Loucy (cell line): ENCODE measurements around the gene TTC29.

Source experiments
- H2AFZ ChIP-seq: fragments of 200-600 bp; sonication (generic); 2 replicates; pipeline ENCODE4 v1.6.0; 2016; ENCODE audit warnings: antibody characterized with exemption, mild to moderate bottlenecking, low read length, moderate library complexity
- H3F3A ChIP-seq: fragments of 200-600 bp; 2 replicates; pipeline ENCODE4 v1.6.0; 2016; ENCODE audit warnings: antibody characterized with exemption, low read depth, mild to moderate bottlenecking
- H3K27me3 ChIP-seq: fragments of 200-600 bp; sonication (generic); 2 replicates; pipeline ENCODE4 v1.6.1; 2014; ENCODE audit warnings: low read length, mild to moderate bottlenecking; ENCODE audit not compliant: insufficient read depth, poor library complexity, severe bottlenecking
- H3K36me3 ChIP-seq: fragments of 200-600 bp; sonication (generic); 2 replicates; pipeline ENCODE4 v1.6.1; 2016; ENCODE audit warnings: low read length; ENCODE audit not compliant: insufficient read depth
- H3K4me1 ChIP-seq: fragments of 200-600 bp; sonication (generic); 2 replicates; pipeline ENCODE4 v1.5.1; 2014; ENCODE audit warnings: low read length, mild to moderate bottlenecking; ENCODE audit not compliant: insufficient read depth, poor library complexity, severe bottlenecking
- H3K4me2 ChIP-seq: fragments of 200-600 bp; sonication (generic); 2 replicates; pipeline ENCODE4 v1.6.0; 2014; ENCODE audit warnings: antibody characterized with exemption, low read length, low read depth, mild to moderate bottlenecking; ENCODE audit not compliant: poor library complexity, severe bottlenecking
- H3K4me3 ChIP-seq: fragments of 200-600 bp; sonication (generic); 2 replicates; pipeline ENCODE4 v1.5.1; 2014; ENCODE audit warnings: low read length, mild to moderate bottlenecking, mixed read lengths; ENCODE audit not compliant: poor library complexity, severe bottlenecking
- H3K79me2 ChIP-seq: fragments of 200-600 bp; sonication (generic); 2 replicates; pipeline ENCODE4 v1.6.1; 2014; ENCODE audit warnings: low read length; ENCODE audit not compliant: insufficient read depth
- H3K9ac ChIP-seq: fragments of 200-600 bp; sonication (generic); 2 replicates; pipeline ENCODE4 v1.6.0; 2014; ENCODE audit warnings: mild to moderate bottlenecking, low read depth, low read length, moderate library complexity; ENCODE audit not compliant: poor library complexity, severe bottlenecking
- H3K9me2 ChIP-seq: fragments of 200-600 bp; sonication (generic); replicated peaks from 2 replicates; pipeline ENCODE4 v1.6.1; 2016; ENCODE audit warnings: low read depth, low read length, mixed read lengths
- H3K9me3 ChIP-seq: fragments of 200-600 bp; sonication (generic); 2 replicates; pipeline ENCODE4 v1.6.1; 2014; ENCODE audit warnings: mild to moderate bottlenecking, antibody characterized with exemption, low read length, low read depth; ENCODE audit not compliant: insufficient read depth
- H4K20me1 ChIP-seq: fragments of 200-600 bp; sonication (generic); 2 replicates; pipeline ENCODE4 v1.6.0; 2014; ENCODE audit warnings: antibody characterized with exemption, low read length, mild to moderate bottlenecking; ENCODE audit not compliant: insufficient read depth, poor library complexity, severe bottlenecking
- EZH2phosphoT487 ChIP-seq: fragments of 200-600 bp; IDR thresholded peaks from 2 replicates; pipeline ENCODE4 v1.6.1; 2018; ENCODE audit warnings: antibody characterized with exemption, mild to moderate bottlenecking, moderate library complexity, borderline replicate concordance
- TF ChIP-seq, protein P1 (sequence below): fragments of 200-600 bp; sonication (generic); conservative IDR thresholded peaks from 2 replicates; pipeline ENCODE4 v1.5.1; 2014; ENCODE audit warnings: mild to moderate bottlenecking, antibody characterized with exemption, low read length

Gene TTC29

DNA sequence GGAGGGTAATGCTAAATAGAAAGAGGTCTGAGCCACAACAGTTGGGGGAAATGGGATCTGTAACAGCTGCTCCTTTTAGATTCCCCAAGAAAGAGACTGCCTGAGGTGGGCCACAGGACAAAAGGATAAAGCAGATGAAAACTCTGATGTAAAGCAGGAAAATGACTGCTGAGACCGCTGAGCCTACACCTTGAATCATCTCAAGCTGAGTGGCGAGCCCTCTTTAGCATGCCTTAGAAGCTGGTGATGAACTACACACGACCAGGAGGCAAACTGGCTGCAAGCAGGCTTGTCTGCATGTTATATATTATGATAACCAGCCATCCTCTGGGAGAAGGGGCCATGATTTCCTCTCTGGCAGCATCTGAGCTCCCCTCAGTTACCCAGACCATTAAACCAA lies 88.4 kb downstream of the TTC29 start:
- H2AFZ ChIP-seq = no peak overlapping the region
- H3K4me1 ChIP-seq = no peaks in the 10 kb centered on the region
- no peak overlapping the region for H3K4me2 ChIP-seq
- H3F3A ChIP-seq = no peaks in the 10 kb centered on the region
- no peaks in the 10 kb centered on the region for H3K36me3 ChIP-seq
- no peaks in the 10 kb centered on the region for H3K9me3 ChIP-seq
- H3K9me2 ChIP-seq = no peaks in the 10 kb centered on the region
- H3K79me2 ChIP-seq = no peaks in the 10 kb centered on the region
- H3K4me3 ChIP-seq = no peak overlapping the region
- no peaks in the 10 kb centered on the region for H3K27me3 ChIP-seq
- no peak for TF ChIP-seq EZH2phosphoT487
- TF ChIP-seq, protein P1, sequence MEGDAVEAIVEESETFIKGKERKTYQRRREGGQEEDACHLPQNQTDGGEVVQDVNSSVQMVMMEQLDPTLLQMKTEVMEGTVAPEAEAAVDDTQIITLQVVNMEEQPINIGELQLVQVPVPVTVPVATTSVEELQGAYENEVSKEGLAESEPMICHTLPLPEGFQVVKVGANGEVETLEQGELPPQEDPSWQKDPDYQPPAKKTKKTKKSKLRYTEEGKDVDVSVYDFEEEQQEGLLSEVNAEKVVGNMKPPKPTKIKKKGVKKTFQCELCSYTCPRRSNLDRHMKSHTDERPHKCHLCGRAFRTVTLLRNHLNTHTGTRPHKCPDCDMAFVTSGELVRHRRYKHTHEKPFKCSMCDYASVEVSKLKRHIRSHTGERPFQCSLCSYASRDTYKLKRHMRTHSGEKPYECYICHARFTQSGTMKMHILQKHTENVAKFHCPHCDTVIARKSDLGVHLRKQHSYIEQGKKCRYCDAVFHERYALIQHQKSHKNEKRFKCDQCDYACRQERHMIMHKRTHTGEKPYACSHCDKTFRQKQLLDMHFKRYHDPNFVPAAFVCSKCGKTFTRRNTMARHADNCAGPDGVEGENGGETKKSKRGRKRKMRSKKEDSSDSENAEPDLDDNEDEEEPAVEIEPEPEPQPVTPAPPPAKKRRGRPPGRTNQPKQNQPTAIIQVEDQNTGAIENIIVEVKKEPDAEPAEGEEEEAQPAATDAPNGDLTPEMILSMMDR = no peak
- no peak overlapping the region for H3K9ac ChIP-seq
- H4K20me1 ChIP-seq = no peaks in the 10 kb centered on the region

- no peaks in the 10 kb centered on the region for H3K27me3 ChIP-seq
- H3K79me2 ChIP-seq = no peaks in the 10 kb centered on the region
- H3K36me3 ChIP-seq = no peaks in the 10 kb centered on the region
- H3K9me3 ChIP-seq = no peaks in the 10 kb centered on the region
- H3K4me2 ChIP-seq = no peak overlapping the region
- H3K4me1 ChIP-seq = no peaks in the 10 kb centered on the region
- TF ChIP-seq, protein P1 = no peak
- TF ChIP-seq EZH2phosphoT487 = no peak
- H4K20me1 ChIP-seq = no peaks in the 10 kb centered on the region
- no peaks in the 10 kb centered on the region for H3K9me2 ChIP-seq
- no peak overlapping the region for H3K4me3 ChIP-seq
- no peaks in the 10 kb centered on the region for H3F3A ChIP-seq
- H3K9ac ChIP-seq = no peak overlapping the region
- H2AFZ ChIP-seq = no peak overlapping the region
These were observed 89.9 kb downstream of the TTC29 start for GRCh38 chr4:146855761-146856160.

- no peak overlapping the region for H3K4me2 ChIP-seq
- no peak overlapping the region for H2AFZ ChIP-seq
- H3K4me1 ChIP-seq = no peaks in the 10 kb centered on the region
- no peaks in the 10 kb centered on the region for H3F3A ChIP-seq
- H3K9ac ChIP-seq = no peak overlapping the region
- no peaks in the 10 kb centered on the region for H3K9me2 ChIP-seq
- H4K20me1 ChIP-seq = no peaks in the 10 kb centered on the region
- no peaks in the 10 kb centered on the region for H3K79me2 ChIP-seq
- H3K9me3 ChIP-seq = no peaks in the 10 kb centered on the region
- TF ChIP-seq, protein P1 = no peak
- no peak for TF ChIP-seq EZH2phosphoT487
- H3K27me3 ChIP-seq = no peaks in the 10 kb centered on the region
- no peaks in the 10 kb centered on the region for H3K36me3 ChIP-seq
- no peak overlapping the region for H3K4me3 ChIP-seq
These were observed 93.3 kb downstream of the TTC29 start for GRCh38 chr4:146852360-146852759.
